NOMO-1 treated with DMSO at 0.1 percent for 48 hours (cell line): ENCODE measurements around the gene S100A1.
A peak's percentile ranks its signal among the peaks of the same experiment; 100 is the strongest.
"Not testable (repeated sequence)": the region's sequence is repeated elsewhere in the genome, so short reads cannot be mapped to it uniquely, and the experiment has no call there.

Source experiments
- DNase-seq: peaks from one replicate; lab custom pipeline; 2025; ENCODE audit not compliant: unreplicated experiment; lab: John Stamatoyannopoulos, UW

Gene S100A1

DNA sequence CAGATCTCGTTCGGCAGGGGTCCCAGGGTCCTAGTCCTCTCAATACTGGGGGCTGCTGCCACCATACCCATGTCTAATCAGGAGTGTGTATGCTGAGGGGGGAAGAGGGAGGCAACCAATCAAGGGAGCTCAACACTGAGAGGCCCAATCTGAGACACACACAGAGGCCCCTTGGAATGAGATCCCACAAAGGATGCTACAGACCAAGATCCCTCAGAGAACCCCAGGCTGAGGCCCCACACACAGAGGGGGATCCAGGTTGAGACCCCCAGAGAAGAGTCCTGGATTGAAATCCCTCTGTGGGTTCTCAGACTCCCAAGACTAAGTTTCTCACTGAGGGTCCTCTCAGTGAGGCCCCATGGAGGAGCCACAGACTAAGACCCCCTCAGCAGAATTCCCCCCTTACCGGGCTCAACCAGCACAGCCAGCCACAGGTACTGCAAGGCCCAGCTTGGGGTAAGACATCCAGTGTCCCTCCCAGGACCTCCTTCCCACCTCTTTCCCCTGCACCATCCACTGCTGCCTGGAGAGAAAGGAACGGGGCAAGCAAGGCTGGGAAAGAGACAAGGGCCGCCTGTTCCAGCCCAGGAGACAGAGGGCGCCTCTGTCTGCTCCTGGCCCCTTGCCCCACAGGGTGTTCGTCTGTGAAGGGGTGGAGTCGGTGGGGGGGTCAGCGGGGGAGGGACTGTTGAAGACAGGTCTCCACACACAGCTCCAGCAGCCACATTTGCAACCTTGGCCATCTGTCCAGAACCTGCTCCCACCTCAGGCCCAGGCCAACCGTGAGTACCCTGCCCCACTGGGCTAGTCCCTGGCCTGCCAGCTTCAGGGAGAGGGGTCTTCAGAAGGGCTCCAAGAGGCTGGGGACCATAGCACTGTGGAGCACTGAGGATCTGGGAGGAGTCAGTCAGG, at the start of gene S100A1:
Gene S100A1 (plus strand): TSS at position 720 of the 912 bp plus-strand sequence. CDS start 2,088 bp downstream, outside the sequence.
- DNase-seq: no peak

DNA sequence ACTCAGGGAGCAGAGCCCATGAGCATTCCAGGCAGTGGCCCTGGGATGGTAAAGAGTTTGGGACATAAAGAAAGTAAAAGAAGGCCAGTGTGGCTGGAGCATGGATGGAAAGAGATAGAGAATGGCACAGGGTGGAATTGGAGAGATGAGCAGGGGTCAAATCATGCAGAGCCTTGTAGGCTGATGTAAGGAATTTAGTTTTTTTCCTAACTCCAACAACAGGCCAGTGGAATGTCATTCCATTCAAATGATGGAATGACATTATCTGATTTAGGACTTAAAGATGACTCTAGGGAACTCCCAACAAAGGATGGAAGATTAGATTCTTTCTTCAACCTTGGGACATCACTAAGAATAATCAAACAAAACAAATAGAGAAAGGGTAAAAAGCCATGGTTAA, 49.7 kb upstream of the S100A1 start:
- DNase-seq: no peak

DNA sequence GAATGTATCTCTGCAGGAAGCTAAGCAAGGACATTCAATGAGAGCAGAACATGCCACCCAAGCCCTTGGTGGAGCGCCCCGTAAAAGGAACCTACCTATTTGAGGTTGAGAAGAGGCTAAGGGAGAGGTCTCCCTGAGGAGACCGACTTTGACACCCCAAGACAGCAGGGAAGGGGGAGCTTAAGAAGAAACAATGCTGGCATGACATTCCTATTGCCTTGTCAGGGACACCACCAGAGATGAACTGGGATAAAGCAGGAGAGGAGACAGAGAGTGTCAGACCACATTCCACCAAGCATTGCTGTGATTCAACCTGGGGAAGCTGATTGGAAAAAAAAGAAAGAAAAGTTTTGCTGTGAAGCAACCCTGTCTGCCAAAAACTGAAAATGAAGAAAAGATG, 49.3 kb upstream of the S100A1 start:
- no peak for DNase-seq

DNA sequence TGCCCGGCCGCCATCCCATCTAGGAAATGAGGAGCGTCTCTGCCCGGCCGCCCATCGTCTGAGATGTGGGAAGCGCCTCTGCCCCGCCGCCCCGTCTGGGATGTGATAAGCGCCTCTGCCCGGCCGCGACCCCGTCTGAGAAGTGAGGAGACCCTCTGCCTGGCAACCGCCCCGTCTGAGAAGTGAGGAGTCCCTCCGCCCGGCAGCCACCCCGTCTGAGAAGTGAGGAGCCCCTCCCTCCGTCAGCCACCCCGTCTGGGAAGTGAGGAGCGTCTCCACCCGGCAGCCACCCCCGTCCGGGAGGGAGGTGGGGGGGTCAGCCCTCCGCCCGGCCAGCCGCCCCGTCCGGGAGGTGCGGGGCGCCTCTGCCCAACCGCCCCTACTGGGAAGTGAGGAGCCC, 45.4 kb upstream of the S100A1 start:
- not testable (repeated sequence) for DNase-seq

DNA sequence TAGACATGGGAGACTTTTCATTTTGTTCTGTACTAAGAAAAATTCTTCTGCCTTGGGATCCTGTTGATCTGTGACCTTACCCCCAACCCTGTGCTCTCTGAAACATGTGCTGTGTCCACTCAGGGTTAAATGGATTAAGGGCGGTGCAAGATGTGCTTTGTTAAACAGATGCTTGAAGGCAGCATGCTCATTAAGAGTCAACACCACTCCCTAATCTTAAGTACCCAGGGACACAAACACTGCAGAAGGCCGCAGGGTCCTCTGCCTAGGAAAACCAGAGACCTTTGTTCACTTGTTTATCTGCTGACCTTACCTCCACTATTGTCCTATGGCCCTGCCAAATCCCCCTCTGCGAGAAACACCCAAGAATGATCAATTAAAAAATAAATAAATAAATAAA, 44.7 kb upstream of the S100A1 start:
- DNase-seq: not testable (repeated sequence)

DNA sequence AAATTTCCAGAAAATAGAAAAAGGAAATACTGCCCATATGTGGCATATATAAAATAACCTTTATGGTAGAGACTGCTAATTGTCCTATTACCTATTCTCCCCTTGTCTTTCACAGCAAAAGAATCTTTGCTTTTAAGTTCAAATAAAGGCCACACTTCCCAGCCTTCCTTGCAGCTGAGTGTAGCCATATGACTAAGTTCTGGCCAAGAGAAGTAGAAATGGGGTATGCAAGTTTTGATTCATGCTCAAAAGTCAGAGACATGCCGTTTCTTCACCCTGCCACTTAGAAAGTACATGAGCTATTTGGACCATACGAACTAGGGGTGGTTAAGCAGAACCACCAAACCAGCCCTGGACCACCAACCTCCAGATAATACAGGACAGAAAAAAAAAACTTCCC, 44.3 kb upstream of the S100A1 start:
- no peak for DNase-seq

DNA sequence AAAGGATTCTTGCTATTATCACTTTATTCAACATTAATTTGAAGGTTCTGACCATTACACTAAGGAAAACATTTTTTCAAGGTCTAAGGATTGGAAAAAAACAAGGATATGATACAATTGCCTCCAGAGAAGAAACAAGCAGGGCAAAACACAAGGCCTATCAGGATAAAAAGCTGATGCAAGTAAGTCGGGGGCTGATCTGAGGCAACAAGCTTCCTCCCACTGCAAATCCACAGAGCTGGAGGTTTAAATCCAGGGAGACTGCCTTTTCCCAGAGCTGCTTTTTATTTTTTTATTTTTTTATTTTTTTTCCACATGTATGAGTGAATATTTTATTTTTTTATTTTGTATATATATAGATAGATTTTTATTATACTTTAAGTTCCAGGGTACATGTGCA, 43.2 kb upstream of the S100A1 start:
- no peak for DNase-seq

DNA sequence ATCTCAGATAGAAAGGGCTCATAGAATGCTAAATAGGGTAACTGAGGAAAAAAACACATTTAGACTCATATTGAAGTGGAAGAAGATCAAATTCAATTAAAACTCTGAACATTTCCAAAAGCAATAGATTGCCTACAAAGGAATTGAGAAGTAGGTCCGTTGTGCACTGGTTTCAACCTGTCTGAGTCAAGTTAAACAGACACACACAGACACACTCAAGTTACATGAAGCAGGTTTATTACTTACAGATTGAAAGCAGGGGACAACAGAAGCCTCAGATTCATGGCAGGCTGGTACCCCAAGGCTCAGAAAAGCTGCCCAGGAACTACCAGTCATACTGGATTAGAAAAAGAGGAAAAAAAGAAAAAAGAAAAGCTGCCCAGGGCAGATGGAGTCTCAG, 41.9 kb upstream of the S100A1 start:
- no peak for DNase-seq

DNA sequence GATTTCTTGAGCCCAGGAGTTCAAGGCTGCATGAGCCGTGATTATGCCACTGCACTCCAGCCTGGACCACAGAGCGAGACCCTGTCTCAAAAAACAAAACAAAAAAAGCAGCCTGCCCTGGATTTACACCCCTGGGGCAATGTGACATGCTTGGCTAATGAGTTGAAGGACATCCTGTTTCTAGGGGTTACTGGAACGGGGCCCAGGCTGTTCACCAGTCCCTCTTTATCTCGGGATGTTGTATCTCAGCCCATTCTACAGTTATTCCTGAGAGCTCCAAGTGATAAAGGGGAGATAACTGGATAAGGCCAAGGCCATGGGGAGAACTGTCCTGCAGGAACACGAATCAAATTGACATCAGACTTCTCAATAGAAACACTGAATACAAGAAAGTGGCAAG, 40.9 kb upstream of the S100A1 start:
- no peak for DNase-seq

DNA sequence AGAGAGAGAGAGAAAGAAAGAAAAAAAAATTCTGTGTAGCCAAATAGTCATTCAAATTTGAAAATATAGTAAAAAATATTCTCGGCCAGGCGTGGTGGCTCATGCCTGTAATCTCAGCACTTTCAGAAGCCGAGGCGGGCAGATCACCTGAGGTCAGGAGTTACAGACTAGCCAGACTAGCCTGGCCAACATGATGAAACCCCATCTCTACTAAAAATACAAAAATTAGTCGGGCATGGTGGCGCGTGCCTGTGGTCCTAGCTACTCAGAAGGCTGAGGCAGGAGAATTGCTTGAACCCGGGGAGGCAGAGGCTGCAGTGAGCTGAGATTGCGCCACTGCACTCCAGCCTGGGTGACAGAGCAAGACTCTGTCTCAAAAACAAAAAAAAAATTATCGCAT, 40.2 kb upstream of the S100A1 start:
- not testable (repeated sequence) for DNase-seq

DNA sequence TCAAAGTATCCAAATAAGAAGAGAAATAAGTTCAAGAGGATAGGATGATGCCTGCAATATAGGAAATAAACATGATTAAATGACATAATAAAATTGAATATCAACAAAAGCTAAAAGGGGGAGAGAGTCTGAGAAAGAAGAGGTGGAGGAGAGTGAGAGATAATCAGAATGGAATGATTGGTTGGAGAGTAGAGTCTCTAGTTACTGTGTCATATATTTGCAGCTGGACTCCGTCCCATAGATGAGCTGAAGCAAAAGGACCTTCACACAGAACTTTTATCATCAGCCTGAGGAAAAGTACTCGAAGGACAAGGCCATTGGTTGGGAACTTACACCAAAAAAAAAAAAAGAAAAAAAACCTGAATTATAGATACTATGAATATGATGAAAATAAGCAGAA, 39.8 kb upstream of the S100A1 start:
- no peak for DNase-seq

DNA sequence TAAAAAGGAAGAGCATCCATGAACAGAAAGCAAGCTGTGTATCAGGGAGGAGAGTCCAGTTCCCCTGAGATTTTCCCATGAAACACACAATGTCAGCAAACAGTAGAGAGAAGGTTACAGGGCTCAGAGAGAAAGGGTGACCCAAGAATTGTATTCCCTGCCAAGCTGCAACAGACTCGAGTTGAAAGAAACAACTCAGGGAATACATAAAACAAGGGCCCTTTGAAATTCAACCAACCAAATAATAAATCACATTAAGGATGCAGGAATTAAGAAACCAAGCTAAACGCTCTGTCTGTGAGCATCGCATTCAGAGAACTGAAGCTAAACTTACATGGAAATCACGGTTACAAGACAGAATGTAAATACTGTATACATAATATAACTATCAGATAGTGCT, 35.5 kb upstream of the S100A1 start:
- no peak for DNase-seq

DNA sequence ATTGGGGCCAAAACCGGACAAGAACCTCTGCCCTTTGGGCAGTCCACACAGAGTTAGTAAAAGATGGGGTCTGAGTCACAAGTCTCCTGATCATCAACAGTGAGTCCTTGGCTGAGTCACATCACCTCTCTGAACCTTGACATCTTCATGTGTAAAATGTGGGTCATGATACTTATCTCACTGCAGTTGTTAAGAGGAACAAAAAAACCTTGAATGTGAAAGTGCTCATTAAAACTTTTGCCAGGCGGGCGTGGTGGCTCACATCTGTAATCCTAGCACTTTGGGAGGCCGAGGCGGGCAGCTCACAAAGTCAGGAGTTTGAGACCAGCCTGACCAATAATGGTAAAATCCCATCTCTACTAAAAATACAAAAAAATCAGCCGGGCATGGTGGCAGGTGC, 31.0 kb upstream of the S100A1 start:
- DNase-seq: peak; percentile 36

DNA sequence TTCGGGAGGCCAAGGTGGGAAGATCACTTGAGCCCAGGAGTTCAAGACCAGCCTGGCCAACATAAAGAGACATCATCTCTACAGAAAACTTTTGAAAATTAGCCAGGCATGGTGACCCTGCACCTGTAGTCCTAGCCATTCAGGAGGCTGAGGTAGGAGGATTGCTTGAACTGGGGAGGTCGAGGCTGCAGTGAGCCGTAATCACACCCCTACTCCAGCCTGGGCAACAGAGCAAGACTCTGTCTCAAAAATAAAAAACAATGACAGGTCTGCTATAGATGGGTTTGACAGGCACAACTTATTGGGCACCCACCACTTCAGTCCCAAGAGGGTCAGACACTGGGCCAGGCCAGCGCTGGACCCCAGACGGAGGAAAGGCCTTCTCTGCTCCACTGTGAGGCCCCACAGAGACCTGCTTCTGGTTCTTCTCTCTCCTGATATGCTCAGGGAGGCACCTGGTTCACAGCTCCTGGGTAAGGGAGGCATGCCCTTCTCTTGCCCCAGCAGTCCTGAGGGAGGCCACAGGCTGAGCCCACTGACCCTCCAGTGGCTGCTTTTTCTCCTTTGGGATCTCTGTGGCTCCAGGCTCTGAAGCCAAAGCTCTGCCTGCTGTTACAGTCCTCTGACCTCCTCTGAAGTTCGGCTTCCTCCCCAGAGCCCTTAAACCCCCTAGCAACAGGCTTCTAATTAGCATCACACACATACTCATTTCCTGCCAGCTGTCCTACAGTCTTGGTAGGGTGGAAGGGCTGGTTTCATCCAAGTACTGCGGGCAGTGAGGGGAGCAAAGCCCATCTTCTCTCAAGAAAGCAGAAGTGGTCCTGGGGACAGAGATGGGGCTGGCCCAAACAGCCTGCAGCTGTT, 29.7 kb upstream of the S100A1 start:
- peak; percentile 99 for DNase-seq

DNA sequence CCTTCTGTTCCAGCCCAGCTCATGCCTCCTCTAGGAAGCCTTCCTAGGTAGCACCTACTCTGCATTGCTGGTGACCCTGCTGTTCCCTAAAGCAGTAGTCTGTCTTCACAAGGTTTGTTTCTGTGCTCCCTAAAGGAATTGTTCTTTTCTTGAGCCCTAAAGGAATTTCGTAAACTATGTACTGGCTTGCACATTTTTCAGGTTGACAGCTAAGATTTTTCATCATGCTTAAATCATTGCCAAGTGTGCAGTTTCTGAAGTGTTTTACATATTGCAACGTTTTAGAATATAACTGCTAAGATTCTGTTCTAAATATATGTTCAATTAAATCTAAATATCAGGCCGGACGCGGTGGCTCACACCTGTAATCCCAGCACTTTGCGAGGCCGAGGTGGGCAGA, 28.4 kb upstream of the S100A1 start:
- no peak for DNase-seq

DNA sequence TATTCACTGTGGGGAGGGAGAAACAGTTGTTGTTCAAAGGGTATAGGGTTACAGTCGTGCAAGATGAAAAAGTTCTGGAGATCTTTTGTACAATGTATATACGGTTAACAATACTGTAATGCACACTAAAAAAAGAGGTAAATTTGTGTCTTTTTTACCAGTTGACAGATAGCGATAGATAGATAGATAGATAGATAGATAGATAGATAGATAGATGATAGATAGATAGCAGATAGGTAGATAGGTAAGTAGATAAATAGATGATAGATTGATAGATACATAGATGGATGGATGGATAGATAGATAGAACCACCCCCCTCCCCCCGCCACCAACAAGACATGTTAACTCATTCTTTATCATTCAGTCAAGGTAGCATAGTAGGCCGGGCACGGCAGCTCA, 25.5 kb upstream of the S100A1 start:
- DNase-seq: no peak

DNA sequence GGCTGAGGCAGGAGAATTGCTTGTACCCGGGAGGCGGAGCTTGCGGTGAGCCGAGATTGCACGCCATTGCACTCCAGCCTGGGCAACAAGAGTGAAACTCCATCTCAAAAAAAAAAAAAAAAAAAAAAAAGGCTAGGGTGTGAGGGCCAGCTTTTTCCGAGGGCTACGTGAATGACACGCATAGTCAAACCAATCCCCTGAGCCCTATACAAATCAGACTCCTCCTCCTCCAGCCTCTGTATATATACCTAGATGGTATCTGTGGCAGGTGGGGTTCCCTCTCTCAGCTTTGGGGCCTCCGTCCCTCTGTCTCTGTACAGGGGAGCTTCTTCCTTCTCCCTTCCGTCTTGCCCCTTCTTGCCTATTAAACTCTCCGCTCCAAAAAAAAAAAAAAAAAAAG, 22.0 kb upstream of the S100A1 start:
- no peak for DNase-seq

DNA sequence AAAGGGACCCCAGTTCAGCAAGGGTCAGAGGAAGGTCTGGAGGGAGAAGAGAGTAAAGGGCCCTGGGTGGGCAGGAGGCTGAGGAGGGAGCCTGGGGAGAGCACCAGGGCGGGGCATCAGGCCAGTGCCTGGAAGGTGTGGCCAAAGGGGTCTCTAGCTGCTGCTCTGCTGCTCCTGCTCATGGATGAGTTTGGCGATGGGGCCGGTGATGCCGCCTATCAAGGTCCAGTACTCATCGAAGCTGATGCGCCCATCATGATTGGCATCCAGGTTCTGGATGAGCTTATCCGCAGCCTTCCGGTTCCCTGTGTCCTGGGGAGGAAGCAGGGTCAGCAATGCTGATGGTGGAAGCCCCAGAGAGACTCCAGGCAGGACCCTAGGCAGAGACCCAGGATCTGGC, 20.9 kb upstream of the S100A1 start:
- DNase-seq: no peak

DNA sequence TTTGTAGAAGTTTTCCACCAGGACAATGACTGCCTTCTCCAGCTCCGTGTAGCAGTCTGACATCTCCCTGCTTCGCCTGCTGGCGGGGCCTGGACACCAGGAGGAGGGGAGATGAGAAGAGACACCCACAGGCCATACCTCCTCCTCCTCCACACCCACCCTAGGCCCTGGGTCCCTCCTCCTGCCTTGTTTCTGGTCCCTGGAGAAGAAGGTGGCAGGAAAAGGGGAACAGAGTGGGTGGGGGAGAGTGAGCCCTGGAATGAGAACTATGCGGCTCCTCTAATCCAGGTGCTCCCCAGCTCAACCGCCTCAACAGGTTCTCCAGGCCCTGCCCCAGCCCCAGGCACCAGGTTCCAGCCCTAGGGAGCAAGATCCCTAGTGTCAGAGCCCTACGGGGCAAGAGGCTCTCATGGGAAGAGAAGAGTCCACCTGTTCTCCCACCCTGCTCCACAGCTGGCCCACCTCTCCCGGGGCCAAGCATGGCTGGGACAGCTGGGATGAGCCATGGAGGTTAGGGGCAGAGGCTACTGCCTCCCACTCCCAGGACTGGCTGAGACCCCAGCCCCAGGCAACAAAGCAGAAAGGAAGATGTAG, 20.0 kb upstream of the S100A1 start:
- no peak for DNase-seq

DNA sequence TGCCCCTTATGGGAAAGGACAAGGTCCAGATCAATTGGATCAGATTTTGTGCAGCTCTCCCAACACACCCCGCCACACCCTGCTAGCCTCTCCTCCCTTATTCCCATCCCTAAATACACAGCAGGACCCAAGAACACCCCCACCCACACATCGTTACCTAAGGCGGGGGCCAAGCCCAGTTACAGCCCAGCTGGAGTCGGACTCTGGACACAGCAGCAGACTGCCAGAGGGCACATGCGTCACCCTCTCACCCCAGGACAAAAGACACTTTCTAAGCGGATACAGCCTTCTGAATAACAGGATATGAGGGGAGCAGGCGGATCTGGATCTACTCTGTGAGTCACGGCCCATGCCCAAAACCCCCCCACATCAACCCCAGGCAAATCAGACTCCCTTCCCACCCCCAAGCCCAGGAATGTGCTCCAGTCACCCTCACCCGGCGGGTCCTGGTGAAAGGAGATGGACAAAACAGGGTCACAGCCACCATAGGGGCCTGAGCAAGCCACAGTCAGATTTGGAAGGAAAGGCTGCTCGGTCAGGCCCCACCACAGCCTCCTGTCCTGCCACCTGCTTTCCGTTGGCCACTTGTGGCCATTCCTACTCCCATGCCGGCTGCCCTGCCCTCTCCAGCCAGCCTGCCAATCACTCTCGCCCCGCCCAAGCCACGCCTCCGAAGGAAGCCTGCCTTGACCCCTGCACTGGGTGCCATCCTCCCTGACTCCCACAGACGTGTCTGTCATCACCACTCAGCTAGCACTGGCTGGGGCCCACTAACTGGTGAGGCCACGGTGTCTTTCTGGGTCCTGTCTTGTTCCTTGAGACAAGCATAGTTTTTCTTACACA, 19.3 kb upstream of the S100A1 start:
- DNase-seq: no peak

DNA sequence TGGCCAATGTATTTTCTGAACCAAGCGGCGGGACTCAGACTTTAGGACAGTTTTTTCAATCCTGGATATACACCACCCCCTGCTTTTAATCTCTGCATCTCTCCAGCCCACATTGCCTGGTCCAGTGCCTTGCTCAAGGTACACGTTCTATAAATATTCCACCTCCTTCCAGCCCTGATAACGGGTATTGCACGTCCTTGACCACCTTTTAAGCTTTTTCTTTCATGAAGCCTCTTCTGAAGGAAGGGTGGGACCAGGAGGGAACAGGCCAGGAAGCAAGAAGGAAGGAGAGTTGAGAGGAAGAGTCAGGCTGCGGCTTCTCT, 18.7 kb upstream of the S100A1 start:
- no peak for DNase-seq
